ENCODE measurements around the gene PIP4K2C.

DNA sequence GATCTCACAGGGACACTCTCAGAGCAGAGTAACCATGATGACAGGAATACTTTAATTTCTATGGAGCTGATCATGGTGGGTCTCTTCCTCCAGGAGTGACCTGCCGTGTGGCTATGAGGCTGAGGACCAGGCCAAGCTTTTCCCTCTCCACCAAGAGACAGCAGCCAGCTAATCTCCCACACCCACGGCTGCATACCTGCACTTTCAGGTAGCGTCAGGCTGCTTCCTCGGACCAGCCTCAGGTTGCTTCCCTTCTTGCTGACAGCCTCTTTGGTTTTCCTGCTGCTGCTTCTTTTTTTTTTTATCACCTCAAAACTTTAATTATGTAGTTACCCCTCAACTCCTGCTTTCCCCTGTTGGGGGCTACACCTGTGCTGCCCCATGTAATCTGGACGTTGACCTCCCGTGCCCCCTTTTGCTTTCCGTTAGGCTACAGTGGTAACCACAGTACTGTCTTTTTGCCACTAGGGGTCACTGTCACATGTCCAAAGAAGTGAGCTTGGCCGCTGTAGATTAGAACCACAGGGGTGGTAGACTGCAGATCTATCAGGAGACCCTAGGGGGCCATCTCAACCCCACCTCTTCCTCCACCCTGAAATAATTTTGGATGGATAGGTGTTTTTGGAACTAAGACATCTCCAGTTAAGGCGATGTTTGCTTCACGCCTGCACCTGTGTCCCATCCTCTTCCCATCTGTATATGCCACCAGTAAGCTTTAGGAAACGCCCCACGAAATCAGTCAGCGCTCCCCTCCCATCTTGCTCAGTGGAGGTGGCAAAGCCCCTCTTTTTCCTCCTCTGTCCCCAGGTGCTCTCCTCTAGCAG lies 7.8 kb upstream of the PIP4K2C start:
- TF ChIP-seq, protein P1, sequence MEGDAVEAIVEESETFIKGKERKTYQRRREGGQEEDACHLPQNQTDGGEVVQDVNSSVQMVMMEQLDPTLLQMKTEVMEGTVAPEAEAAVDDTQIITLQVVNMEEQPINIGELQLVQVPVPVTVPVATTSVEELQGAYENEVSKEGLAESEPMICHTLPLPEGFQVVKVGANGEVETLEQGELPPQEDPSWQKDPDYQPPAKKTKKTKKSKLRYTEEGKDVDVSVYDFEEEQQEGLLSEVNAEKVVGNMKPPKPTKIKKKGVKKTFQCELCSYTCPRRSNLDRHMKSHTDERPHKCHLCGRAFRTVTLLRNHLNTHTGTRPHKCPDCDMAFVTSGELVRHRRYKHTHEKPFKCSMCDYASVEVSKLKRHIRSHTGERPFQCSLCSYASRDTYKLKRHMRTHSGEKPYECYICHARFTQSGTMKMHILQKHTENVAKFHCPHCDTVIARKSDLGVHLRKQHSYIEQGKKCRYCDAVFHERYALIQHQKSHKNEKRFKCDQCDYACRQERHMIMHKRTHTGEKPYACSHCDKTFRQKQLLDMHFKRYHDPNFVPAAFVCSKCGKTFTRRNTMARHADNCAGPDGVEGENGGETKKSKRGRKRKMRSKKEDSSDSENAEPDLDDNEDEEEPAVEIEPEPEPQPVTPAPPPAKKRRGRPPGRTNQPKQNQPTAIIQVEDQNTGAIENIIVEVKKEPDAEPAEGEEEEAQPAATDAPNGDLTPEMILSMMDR (IDR thresholded peaks at IDR 0.05; ENCODE audit: borderline replicate concordance, extremely low read depth, low read length, poor library complexity, severe bottlenecking) = peak; percentile 96
- TF ChIP-seq EZH2 (IDR thresholded peaks at IDR 0.05; ENCODE audit: borderline replicate concordance, low read depth, low read length, severe bottlenecking) = no peak
